HepG2 (cell line): ENCODE measurements around the gene CKM. TPM values are rescaled to one million over a fixed set of nuclear protein-coding genes. Genes with fewer than 3 reads are reported as not detected.

Source experiments
- ATAC-seq: fragments of 200-7000 bp; cut with Tn5 transposase; 3 replicates; pipeline ENCODE4 v1.9.1; 2020; ENCODE audit warnings: mild to moderate bottlenecking, moderate library complexity
- BruUV-seq: library from RNA; stranded (reverse); fragments of 400-500 nt; replicated peaks from 2 replicates; lab custom pipeline; 2021; lab: Mats Ljungman, UMichigan
- CTCF ChIA-PET: fragments of 300-600 bp; formaldehyde crosslinking; extraction: SDS; loops from one replicate; lab custom pipeline; 2021; ENCODE audit warnings: low total read pairs, inconsistent platforms, low intra/inter-chr PET ratio; lab: Yijun Ruan, JAX
- POLR2A ChIA-PET: fragments of 350-600 bp; sonication (Branson Sonifier 250); formaldehyde crosslinking; loops from one replicate; lab custom pipeline; 2020; ENCODE audit warnings: antibody characterized with exemption, inconsistent platforms; lab: Yijun Ruan, JAX
- DNase-seq: peaks from one replicate; pipeline ENCODE4 v3.0.0-alpha.2; 2015; ENCODE audit warnings: low spot score
- FAIRE-seq: peaks from 3 replicates; lab custom pipeline; 2011; peaks lifted over from hg19 to GRCh38; lab: Jason Lieb, UNC
- H2AFZ ChIP-seq: one replicate; pipeline ENCODE4 v1.6.1; 2011; ENCODE audit warnings: low read length, inconsistent platforms
- H3K27ac ChIP-seq: fragments of 300-600 bp; 3 replicates; pipeline ENCODE4 v1.8.0; 2011; ENCODE audit warnings: mixed run types, mild to moderate bottlenecking, mixed read lengths, low read length, inconsistent platforms; ENCODE audit not compliant: insufficient read depth; ENCODE audit errors: extremely low read length
- H3K27me3 ChIP-seq, 2 experiments: fragments of 200-600 bp in 1 of 2; 2 replicates in 1 of 2; 3 replicates in 1 of 2; pipeline versions ENCODE4 v1.6.0 to v1.8.0; 2011; ENCODE audit warnings: low read length in 2 of 2, mild to moderate bottlenecking in 2 of 2, moderate library complexity in 2 of 2, inconsistent platforms in 1 of 2; ENCODE audit not compliant: insufficient read depth in 2 of 2, control insufficient read depth in 1 of 2
- H3K36me3 ChIP-seq, 2 experiments: fragments of 200-600 bp in 1 of 2; replicated peaks in 1 of 2; 2 replicates in 1 of 2; 3 replicates in 1 of 2; pipeline versions ENCODE4 v1.5.1 to v1.8.0; 2011; ENCODE audit warnings: low read length in 2 of 2, inconsistent platforms in 1 of 2; ENCODE audit not compliant: insufficient read depth in 2 of 2, control insufficient read depth in 1 of 2
- H3K4me1 ChIP-seq: 2 replicates; pipeline ENCODE4 v1.5.1; 2012; ENCODE audit warnings: low read length, inconsistent platforms; ENCODE audit not compliant: insufficient read depth
- H3K4me2 ChIP-seq: 2 replicates; pipeline ENCODE4 v1.6.0; 2011; ENCODE audit warnings: low read depth, low read length, inconsistent platforms
- H3K4me3 ChIP-seq, 3 experiments: fragments of 200-600 bp in 1 of 3; sonication (generic), shearing (Covaris generic) in 1 of 3; replicated peaks in 1 of 3; 2 replicates each; pipeline ENCODE4 v1.5.1; 2011 to 2016; ENCODE audit warnings: low read length in 3 of 3, inconsistent platforms in 2 of 3, low read depth in 2 of 3, mild to moderate bottlenecking in 2 of 3, control low read depth in 1 of 3, mixed read lengths in 1 of 3; ENCODE audit not compliant: insufficient read depth in 1 of 3
- H3K79me2 ChIP-seq: one replicate; pipeline ENCODE4 v1.6.1; 2011; ENCODE audit warnings: low read length, inconsistent platforms; ENCODE audit not compliant: insufficient read depth
- H3K9ac ChIP-seq: 2 replicates; pipeline ENCODE4 v1.6.0; 2011; ENCODE audit warnings: mild to moderate bottlenecking, low read depth, low read length, inconsistent platforms; ENCODE audit not compliant: insufficient read depth
- H3K9me3 ChIP-seq: 2 replicates; pipeline ENCODE4 v1.5.1; 2012; ENCODE audit warnings: mild to moderate bottlenecking, low read length
- H4K20me1 ChIP-seq: 2 replicates; pipeline ENCODE4 v1.6.0; 2011; ENCODE audit warnings: inconsistent platforms, mild to moderate bottlenecking, low read length, moderate library complexity; ENCODE audit not compliant: insufficient read depth
- AGO2 ChIP-seq: fragments of 200-400 bp; formaldehyde crosslinking; optimal IDR thresholded peaks from 2 replicates; pipeline ENCODE3; 2017; ENCODE audit warnings: mild to moderate bottlenecking, low read depth, low read length, moderate library complexity
- ATF1 ChIP-seq: IDR thresholded peaks from 2 replicates; pipeline ENCODE4 v1.6.1; 2016; ENCODE audit warnings: mild to moderate bottlenecking, control low read depth
- CREM ChIP-seq, 2 experiments: sonication (generic) in 1 of 2; formaldehyde crosslinking in 1 of 2; IDR thresholded peaks; 2 replicates each; pipeline versions ENCODE4 v1.4.0 to v1.6.1; 2016 to 2020; ENCODE audit warnings: antibody characterized with exemption in 1 of 2, mild to moderate bottlenecking in 1 of 2, missing genetic modification reagents in 1 of 2
- ELF3 ChIP-seq: IDR thresholded peaks from 2 replicates; pipeline ENCODE4 v1.6.1; 2016; ENCODE audit warnings: missing genetic modification reagents, missing compliant biosample characterization
- KLF15 ChIP-seq: sonication (generic); formaldehyde crosslinking; IDR thresholded peaks from 2 replicates; pipeline ENCODE4 v1.8.1; 2023; ENCODE audit warnings: borderline replicate concordance, mild to moderate bottlenecking, inconsistent platforms, missing genetic modification reagents, mixed read lengths
- MAFG ChIP-seq: sonication (generic); formaldehyde crosslinking; IDR thresholded peaks from 2 replicates; pipeline ENCODE4 v1.5.1; 2020; ENCODE audit warnings: mild to moderate bottlenecking, missing genetic modification reagents
- NR2C2 ChIP-seq: sonication (generic); formaldehyde crosslinking; IDR thresholded peaks from 2 replicates; pipeline ENCODE4 v1.4.0; 2020; ENCODE audit warnings: missing genetic modification reagents, mild to moderate bottlenecking, moderate library complexity, borderline replicate concordance
- RBFOX2 ChIP-seq: fragments of 200-400 bp; formaldehyde crosslinking; IDR thresholded peaks from 2 replicates; pipeline ENCODE4 v1.6.1; 2017; ENCODE audit warnings: low read depth, mild to moderate bottlenecking, low read length
- SNRNP70 ChIP-seq: fragments of 200-400 bp; formaldehyde crosslinking; IDR thresholded peaks from 2 replicates; pipeline ENCODE4 v1.6.1; 2017; ENCODE audit warnings: mild to moderate bottlenecking, low read depth, low read length, moderate library complexity
- TBP ChIP-seq: sonication (generic); formaldehyde crosslinking; IDR thresholded peaks from 2 replicates; pipeline ENCODE4 v1.5.0; 2020; ENCODE audit warnings: missing genetic modification reagents
- ZNF276 ChIP-seq: sonication (generic); formaldehyde crosslinking; IDR thresholded peaks from 2 replicates; pipeline ENCODE4 v1.4.0; 2020; ENCODE audit warnings: mild to moderate bottlenecking, low read depth, missing genetic modification reagents
- WGBS: methylation state at CpG from one replicate; pipeline ENCODE4 v1.1.6; 2017; ENCODE audit warnings: low lambda C conversion rate; 5-methylcytosine and 5-hydroxymethylcytosine counted together
- in situ Hi-C: cut with HindIII; loops from 2 replicates; pipeline ENCODE4 v1.10.0; 2017; ENCODE audit warnings: low pct_unique_long_range_greater_than_20kb; ENCODE audit not compliant: extremely low pct_ligation_motif_present
- intact Hi-C: fragments of 100-400 bp; cut with micrococcal nuclease; formaldehyde crosslinking; loops from one replicate; pipeline ENCODE4 v1.10.0; 2022; ENCODE audit not compliant: unreplicated experiment
- polyA plus RNA-seq, 8 experiments: library from polyadenylated mRNA; depleted of rRNA in 3 of 8; stranded (reverse) in 7 of 8; unstranded in 1 of 8; fragments of >200 nt; fragmentation: Illumina TruSeq in 4 of 8; extraction: Trizol in 4 of 8; gene quantifications; 2 replicates each; pipeline versions ENCODE4 v1.2.1 to v1.2.3, GENCODE V29; 2011 to 2016; ENCODE audit warnings: low read depth in 4 of 8, missing spikeins in 1 of 8, mixed read lengths in 1 of 8; ENCODE audit not compliant: insufficient read depth in 1 of 8
- total RNA-seq, 5 experiments: library from RNA; depleted of rRNA; stranded (reverse); fragments of >200 nt; fragmentation: Illumina TruSeq; extraction: Trizol; gene quantifications; 2 replicates each; pipeline ENCODE4 v1.2.3, GENCODE V29; 2016; ENCODE audit warnings: low read depth in 1 of 5

Gene CKM
- total and polyA plus RNA-seq, 2 of the 13 experiments (the other 11 are each of a cell fraction or from before 2014, with no cell fraction given): 0.54 to 0.80 TPM

DNA sequence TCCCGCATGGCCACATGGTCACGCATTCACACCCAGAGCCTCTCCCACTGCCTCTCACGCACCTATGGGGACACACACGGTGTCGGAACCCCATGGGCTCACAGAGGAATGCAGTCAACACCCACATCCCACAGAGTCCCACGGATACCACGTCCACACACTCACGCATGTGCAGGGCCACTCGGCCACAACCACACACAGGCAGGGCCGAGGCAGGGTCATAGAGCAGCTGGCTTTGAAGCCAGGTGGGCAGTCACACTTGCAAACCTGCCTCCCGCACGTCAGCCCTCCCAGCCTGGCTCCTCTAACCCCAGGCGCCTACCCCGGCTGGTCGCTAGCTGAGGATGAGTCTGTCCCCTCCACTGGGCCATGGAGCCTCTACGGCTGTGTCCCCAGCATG, 39.6 kb upstream of the CKM start:
- in situ Hi-C loops (no loop called here), intact Hi-C loops (no loop called here)
- no peak overlapping the region for H2AFZ ChIP-seq
- H3K9ac ChIP-seq: no peak overlapping the region
- no peak for DNase-seq
- H3K4me1 ChIP-seq: no peaks in the 10 kb centered on the region
- WGBS: 96% methylated on average over 14 of the region's 16 CpGs
- no peaks in the 10 kb centered on the region for H3K79me2 ChIP-seq
- H3K9me3 ChIP-seq: no peaks in the 10 kb centered on the region
- no peak for FAIRE-seq
- TF ChIP-seq AGO2 (peak; percentile 37), RBFOX2 (0 out of 2 replicates have a peak, but pooled peaks have one; percentile 19), ELF3 (CRISPR knock-in tag) (no peak)
- peaks cover 15 to 33% of the 10 kb centered on the region in 2 experiments for H3K36me3 ChIP-seq
- BruUV-seq: no TSS peak
- no peak overlapping the region for H3K27ac ChIP-seq
- no peak overlapping the region for H3K4me2 ChIP-seq
- ChIA-PET POLR2A (no interaction called here), CTCF (no interaction called here)
- 0 out of 2 replicates have a peak, but pooled peaks cover 3% of the 10 kb centered on the region for H4K20me1 ChIP-seq
- H3K27me3 ChIP-seq: no peaks in the 10 kb centered on the region
- no peak overlapping the region for H3K4me3 ChIP-seq
- no peak for ATAC-seq

DNA sequence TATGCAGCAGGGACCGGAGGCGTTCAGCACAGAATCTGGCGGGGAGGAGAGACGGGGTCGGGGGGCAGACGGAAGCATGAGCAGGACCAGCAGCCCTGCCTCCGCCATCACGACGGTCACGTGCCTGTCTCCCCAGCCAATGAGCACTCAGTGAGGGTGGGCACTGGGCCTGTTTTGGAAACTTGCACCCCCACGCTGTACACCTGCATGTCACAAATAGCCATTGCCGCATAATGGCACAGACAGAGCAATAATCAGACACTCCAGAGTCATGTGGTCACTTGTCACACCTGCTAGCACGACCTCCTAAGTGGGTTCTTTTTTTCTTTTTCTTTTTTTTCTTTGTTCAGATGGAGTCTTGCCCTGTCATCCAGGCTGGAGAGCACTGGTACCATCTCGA, 38.9 kb upstream of the CKM start:
- H3K9ac ChIP-seq: no peak overlapping the region
- no TSS peak for BruUV-seq
- 96% methylated on average over 14 of the region's 14 CpGs for WGBS
- ChIA-PET CTCF (no interaction called here), POLR2A (no interaction called here)
- H2AFZ ChIP-seq: no peak overlapping the region
- no peaks in the 10 kb centered on the region for H3K4me1 ChIP-seq
- H3K9me3 ChIP-seq: no peaks in the 10 kb centered on the region
- FAIRE-seq (no peak), ATAC-seq (no peak), DNase-seq (no peak)
- H3K27me3 ChIP-seq: no peaks in the 10 kb centered on the region
- no peak overlapping the region for H3K4me3 ChIP-seq
- H3K79me2 ChIP-seq: no peaks in the 10 kb centered on the region
- in situ Hi-C loops (no loop called here), intact Hi-C loops (no loop called here)
- no peak overlapping the region for H3K27ac ChIP-seq
- no peak overlapping the region for H3K4me2 ChIP-seq
- H3K36me3 ChIP-seq: peaks cover 16 to 40% of the 10 kb centered on the region in 2 experiments
- TF ChIP-seq TBP (CRISPR knock-in tag) (no peak), MAFG (no peak), ZNF276 (no peak), NR2C2 (no peak), ATF1 (no peak), KLF15 (no peak), CREM (IDR thresholded peaks at IDR 0.05) (no peak), CREM (CRISPR knock-in tag; IDR thresholded peaks at IDR 0.05) (no peak), SNRNP70 (no peak)
- H4K20me1 ChIP-seq: 0 out of 2 replicates have a peak, but pooled peaks cover 3% of the 10 kb centered on the region
